ENCODE measurements around the gene FOXA3. TPM values are rescaled to one million over a fixed set of nuclear protein-coding genes. Genes with fewer than 3 reads are reported as not detected.

Gene FOXA3
- total RNA-seq, 1 donor from 2014 or later = 0.23 TPM

DNA sequence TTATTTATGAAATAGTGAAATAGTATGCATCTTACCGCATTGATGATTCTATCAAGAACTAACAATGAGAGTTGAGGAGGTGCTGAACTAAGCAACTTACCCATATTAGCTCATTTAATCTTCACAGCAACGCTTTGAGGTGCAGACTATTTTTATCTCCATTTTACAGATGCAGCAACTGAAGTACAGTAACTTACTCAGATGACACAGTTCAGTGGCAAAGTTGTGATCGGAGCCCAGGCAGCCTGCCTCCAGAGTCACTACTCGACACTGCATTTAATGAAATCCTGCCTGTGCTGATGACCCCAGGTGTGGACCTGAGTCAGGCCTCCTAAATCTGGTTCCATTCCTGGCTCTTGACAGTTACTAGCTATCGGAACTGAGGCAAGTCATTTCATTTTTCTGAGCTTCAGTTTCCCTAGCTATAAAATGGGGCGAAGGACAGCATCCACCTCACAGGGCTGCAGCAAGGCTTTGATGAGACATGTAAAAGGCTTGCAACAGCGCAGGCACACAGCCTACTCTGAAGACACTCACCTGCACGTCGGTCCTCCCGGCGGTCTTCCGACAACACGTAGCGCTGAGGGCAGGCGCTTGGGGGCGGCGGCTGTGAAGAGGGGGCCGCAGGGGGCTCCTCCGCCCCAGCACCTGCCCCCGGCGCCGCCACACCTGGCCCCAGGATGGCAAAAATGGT is 36.8 kb downstream of the FOXA3 start:
- intact Hi-C loops (cut with micrococcal nuclease) = loop anchor here (5.0 kb wide), 1 partner anchor 1841 kb away; no protein-coding TSS in a partner anchor
- Mint-ChIP-seq H3K36me3 (ENCODE audit: low read depth) (peaks cover 24% of the 10 kb centered on the region), H3K4me1 (peaks cover 22% of the 10 kb centered on the region), H3K4me3 (peak overlapping the region; percentile 44), H3K9me3 (no peaks in the 10 kb centered on the region), H3K27ac (no peak overlapping the region), H3K27me3 (peaks cover 2% of the 10 kb centered on the region)
- DNase-seq = no peak

GRCh38 chr19:45901432-45901911 is 37.3 kb downstream of the FOXA3 start:
- no peaks in the 10 kb centered on the region for H3K9me3 Mint-ChIP-seq

GRCh38 chr19:45901912-45902650 is 38.0 kb downstream of the FOXA3 start, which contains the start of gene MYPOP:
TSS of gene MYPOP (minus strand) at chr19:45902613. CDS start at chr19:45901773, 840 bp downstream.
- peaks cover 24% of the 10 kb centered on the region for H3K36me3 Mint-ChIP-seq (ENCODE audit: low read depth)
- intact Hi-C loops (cut with micrococcal nuclease) = loop anchor here (1.0 to 5.0 kb wide), 6 partner anchors 16 to 1840 kb away; partner anchors contain the start of genes CALM3, CCDC61, IRF2BP1 and SIX5
- H3K9me3 Mint-ChIP-seq = no peaks in the 10 kb centered on the region
- peaks cover 22% of the 10 kb centered on the region for H3K4me1 Mint-ChIP-seq
- peak within 1 kb of the TSS; percentile 85 for H3K4me3 Mint-ChIP-seq
- H3K27ac Mint-ChIP-seq = peak within 1 kb of the TSS; percentile 91
- peaks cover 2% of the 10 kb centered on the region for H3K27me3 Mint-ChIP-seq
- peak; percentile 69 for DNase-seq

More at GRCh38 chr19:45901432-45901911, 37.3 kb downstream of the FOXA3 start:
- H3K27me3 Mint-ChIP-seq = peaks cover 2% of the 10 kb centered on the region
- H3K27ac Mint-ChIP-seq = no peak overlapping the region
- intact Hi-C loops (cut with micrococcal nuclease) = loop anchor here (5.0 kb wide), 1 partner anchor 1841 kb away; no protein-coding TSS in a partner anchor
- peak overlapping the region; percentile 85 for H3K4me3 Mint-ChIP-seq
- peak; percentile 77 for DNase-seq
- peaks cover 22% of the 10 kb centered on the region for H3K4me1 Mint-ChIP-seq
- H3K36me3 Mint-ChIP-seq (ENCODE audit: low read depth) = peaks cover 24% of the 10 kb centered on the region

GRCh38 chr19:45902651-45903625 is 38.8 kb downstream of the FOXA3 start:
- H3K4me1 Mint-ChIP-seq = peaks cover 22% of the 10 kb centered on the region
- intact Hi-C loops (cut with micrococcal nuclease) = loop anchor here (1.0 to 5.0 kb wide), 6 partner anchors 17 to 1839 kb away; partner anchors contain the start of genes CALM3, CCDC61, IRF2BP1 and SIX5
- peaks cover 24% of the 10 kb centered on the region for H3K36me3 Mint-ChIP-seq (ENCODE audit: low read depth)
- H3K4me3 Mint-ChIP-seq = peak overlapping the region; percentile 85
- no peaks in the 10 kb centered on the region for H3K9me3 Mint-ChIP-seq
- peak; percentile 100 for DNase-seq
- H3K27me3 Mint-ChIP-seq = peaks cover 2% of the 10 kb centered on the region
- peak overlapping the region; percentile 91 for H3K27ac Mint-ChIP-seq

- H3K9me3 Mint-ChIP-seq = no peaks in the 10 kb centered on the region
- H3K27me3 Mint-ChIP-seq = peaks cover 10% of the 10 kb centered on the region
- no peak overlapping the region for H3K4me3 Mint-ChIP-seq
- intact Hi-C loops (cut with micrococcal nuclease) = no loop called here
- DNase-seq = no peak
- H3K36me3 Mint-ChIP-seq (ENCODE audit: low read depth) = peaks cover 10% of the 10 kb centered on the region
- peaks cover 22% of the 10 kb centered on the region for H3K4me1 Mint-ChIP-seq
- H3K27ac Mint-ChIP-seq = no peak overlapping the region
Observed at GRCh38 chr19:45905011-45905410, 40.9 kb downstream of the FOXA3 start.

GRCh38 chr19:45906221-45906620 is 42.1 kb downstream of the FOXA3 start:
- Mint-ChIP-seq H3K9me3 (no peaks in the 10 kb centered on the region), H3K4me3 (no peak overlapping the region), H3K27ac (no peak overlapping the region), H3K36me3 (ENCODE audit: low read depth) (peaks cover 2% of the 10 kb centered on the region), H3K27me3 (peaks cover 16% of the 10 kb centered on the region), H3K4me1 (peaks cover 14% of the 10 kb centered on the region)
- intact Hi-C loops (cut with micrococcal nuclease) = no loop called here
- DNase-seq = no peak

DNA sequence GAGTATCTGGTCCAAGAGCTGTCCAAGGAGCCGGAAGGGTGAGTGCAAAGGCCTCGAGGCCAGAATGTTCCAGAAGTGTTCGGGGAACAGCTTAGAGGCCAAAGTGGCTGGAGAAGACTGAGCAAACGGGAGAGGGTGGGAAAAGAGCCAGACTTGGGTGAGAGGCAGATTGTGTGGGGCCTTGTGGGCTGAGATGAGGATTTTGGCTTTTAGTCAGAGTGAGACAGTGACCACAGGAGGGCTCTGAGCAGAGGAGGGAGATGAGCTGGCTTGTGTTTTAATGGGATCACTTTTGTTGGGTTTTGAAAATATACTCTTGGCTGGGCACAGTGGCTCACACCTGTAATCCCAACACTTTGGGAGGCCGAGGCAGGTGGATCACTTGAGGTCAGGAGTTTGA is 44.8 kb downstream of the FOXA3 start:
- Mint-ChIP-seq H3K4me3 (no peak overlapping the region), H3K27me3 (peaks cover 20% of the 10 kb centered on the region), H3K9me3 (no peaks in the 10 kb centered on the region), H3K36me3 (ENCODE audit: low read depth) (no peaks in the 10 kb centered on the region), H3K4me1 (peaks cover 5% of the 10 kb centered on the region), H3K27ac (no peak overlapping the region)
- intact Hi-C loops (cut with micrococcal nuclease) = no loop called here
- DNase-seq = no peak

DNA sequence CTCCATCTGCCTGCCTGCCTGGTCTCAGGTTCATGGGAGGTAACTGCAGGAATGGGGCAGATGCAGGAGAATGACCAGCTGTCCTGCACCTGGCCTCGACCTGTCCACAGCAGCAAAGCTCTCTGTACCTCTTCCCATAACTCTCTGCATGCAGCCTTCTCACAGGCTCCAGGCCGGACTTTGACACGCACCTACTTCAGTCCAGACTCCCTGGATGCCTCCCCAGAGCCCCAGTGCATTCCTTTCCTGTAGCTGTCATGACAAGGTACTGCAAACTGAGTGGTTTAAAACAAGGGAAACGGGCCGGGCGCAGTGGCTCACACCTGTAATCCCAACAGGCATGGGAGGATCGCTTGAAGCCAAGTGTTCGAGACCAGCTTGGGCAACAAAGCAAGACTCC is 47.2 kb downstream of the FOXA3 start:
- Mint-ChIP-seq H3K27me3 (peaks cover 18% of the 10 kb centered on the region), H3K27ac (no peak overlapping the region), H3K9me3 (no peaks in the 10 kb centered on the region), H3K4me3 (no peak overlapping the region), H3K36me3 (ENCODE audit: low read depth) (no peaks in the 10 kb centered on the region), H3K4me1 (peaks cover 5% of the 10 kb centered on the region)
- intact Hi-C loops (cut with micrococcal nuclease) = no loop called here
- DNase-seq = no peak

DNA sequence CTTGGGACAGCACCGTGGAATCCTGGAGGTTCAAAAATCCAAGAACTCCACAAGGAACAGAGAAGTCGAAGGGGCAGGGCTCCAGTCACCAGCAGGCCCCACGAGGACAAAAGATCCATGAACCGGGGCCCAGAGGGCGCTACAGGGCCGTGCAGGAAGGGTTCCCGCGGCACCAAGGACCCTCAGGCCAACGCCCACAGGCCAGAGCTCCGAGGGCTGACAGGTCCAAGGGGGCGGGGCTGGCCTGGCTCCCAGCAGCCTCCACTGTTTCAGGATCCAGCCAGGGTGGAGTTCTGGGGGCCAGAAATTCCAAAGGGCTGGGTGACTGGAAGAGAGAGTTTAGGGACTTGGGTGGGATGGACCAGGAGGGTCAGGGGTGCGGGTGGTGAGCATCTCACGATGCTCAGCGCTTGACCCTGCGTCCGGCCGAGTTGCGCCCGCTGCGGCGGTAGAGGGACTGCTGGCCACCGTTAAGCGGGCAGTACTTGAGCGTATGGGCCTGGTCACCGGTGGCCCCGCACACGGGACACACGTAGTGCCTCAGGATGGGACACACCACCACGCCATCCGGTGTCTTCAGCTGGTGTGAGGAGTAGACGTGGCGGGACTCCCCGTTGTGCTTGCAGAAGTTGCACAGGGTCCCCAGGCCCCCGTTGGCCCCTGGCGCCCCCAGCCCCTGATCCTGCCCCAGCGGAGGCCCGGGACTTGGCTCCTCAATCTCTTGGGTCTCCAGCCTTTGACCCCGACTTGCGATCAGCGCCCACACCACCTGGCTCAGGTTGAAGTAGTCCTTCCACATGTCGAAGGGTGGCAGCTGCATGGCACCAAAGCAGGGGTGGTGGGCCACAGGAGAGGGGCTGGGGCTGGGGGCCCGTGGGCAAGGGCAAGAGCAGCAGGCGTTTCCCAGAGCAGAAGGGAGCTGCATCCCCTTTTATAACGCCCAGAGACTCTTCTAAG is 50.0 kb downstream of the FOXA3 start, which contains the start of gene NANOS2:
TSS of gene NANOS2 (minus strand) at position 905 of the 957 bp plus-strand sequence. CDS start at position 820, 85 bp downstream.
- H3K36me3 Mint-ChIP-seq (ENCODE audit: low read depth) = no peaks in the 10 kb centered on the region
- DNase-seq = peak; percentile 69
- H3K9me3 Mint-ChIP-seq = no peaks in the 10 kb centered on the region

DNA sequence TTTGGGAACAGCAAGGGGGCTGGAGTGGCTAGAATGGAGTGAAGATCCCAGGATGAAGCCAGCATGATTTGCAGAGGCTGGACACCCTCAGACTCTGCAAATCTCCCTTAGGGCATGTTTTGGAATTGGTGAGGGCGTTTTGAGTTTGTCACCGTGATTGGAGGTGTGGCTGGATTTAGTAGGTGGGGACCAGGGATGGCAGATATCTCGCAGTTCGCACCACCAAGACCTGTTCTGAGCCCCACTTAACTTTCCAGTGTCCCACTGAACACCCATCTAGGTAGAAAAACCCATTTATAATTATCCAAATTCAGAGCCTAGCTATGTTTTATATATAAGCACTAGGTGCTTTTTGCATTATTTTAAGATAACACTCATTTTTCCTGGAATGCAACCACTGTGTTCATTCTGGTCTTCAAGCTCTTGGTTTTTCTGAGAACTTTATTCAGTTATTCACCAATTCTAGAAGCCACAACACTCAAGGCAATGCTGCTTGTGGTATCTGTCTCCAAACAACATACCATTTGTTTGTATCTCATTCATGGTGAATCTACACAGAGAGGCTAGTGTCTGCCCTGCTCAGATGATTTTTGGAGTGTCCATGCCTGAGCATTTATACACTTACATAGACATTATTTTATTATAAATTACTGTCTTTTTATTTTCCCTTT is 53.4 kb downstream of the FOXA3 start:
- Mint-ChIP-seq H3K4me1 (peaks cover 32% of the 10 kb centered on the region), H3K9me3 (no peaks in the 10 kb centered on the region), H3K4me3 (no peak overlapping the region), H3K27ac (peak overlapping the region; percentile 47), H3K27me3 (peaks cover 4% of the 10 kb centered on the region), H3K36me3 (ENCODE audit: low read depth) (no peaks in the 10 kb centered on the region)
- DNase-seq = peak; percentile 80
- intact Hi-C loops (cut with micrococcal nuclease) = no loop called here

More for the DNA sequence above, 50.0 kb downstream of the FOXA3 start, which contains the start of gene NANOS2:
- intact Hi-C loops (cut with micrococcal nuclease) = no loop called here
- no peak within 1 kb of the TSS for H3K4me3 Mint-ChIP-seq
- peaks cover 13% of the 10 kb centered on the region for H3K27me3 Mint-ChIP-seq
- peaks cover 17% of the 10 kb centered on the region for H3K4me1 Mint-ChIP-seq
- no peak within 1 kb of the TSS for H3K27ac Mint-ChIP-seq

GRCh38 chr19:45918721-45919120 is 54.6 kb downstream of the FOXA3 start:
- Mint-ChIP-seq H3K27ac (no peak overlapping the region), H3K9me3 (no peaks in the 10 kb centered on the region), H3K4me3 (no peak overlapping the region), H3K36me3 (ENCODE audit: low read depth) (no peaks in the 10 kb centered on the region), H3K4me1 (peaks cover 32% of the 10 kb centered on the region), H3K27me3 (peaks cover 2% of the 10 kb centered on the region)
- no peak for DNase-seq
- intact Hi-C loops (cut with micrococcal nuclease) = no loop called here

DNA sequence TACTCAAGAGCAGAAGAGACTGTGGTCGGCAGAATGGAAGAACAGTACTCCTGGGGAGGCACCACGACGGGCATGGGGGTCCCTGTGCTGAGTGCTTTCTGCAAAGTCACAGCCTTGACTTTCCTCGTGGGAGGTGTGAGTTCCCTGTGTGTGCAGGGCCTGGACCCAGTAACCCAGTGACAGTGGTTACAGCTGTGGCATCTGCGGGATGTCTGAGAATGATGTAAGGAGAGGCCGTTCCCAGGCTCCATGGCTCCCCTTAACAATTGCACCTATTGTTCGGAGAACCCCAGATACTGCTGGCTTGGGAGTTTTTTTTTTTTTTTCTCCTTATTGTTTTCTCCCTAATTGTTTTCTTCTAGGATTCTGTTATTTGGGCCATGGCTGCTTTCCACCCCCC is 55.6 kb downstream of the FOXA3 start:
- peaks cover 32% of the 10 kb centered on the region for H3K4me1 Mint-ChIP-seq
- intact Hi-C loops (cut with micrococcal nuclease) = no loop called here
- peaks cover 2% of the 10 kb centered on the region for H3K27me3 Mint-ChIP-seq
- no peak for DNase-seq
- no peak overlapping the region for H3K27ac Mint-ChIP-seq
- no peak overlapping the region for H3K4me3 Mint-ChIP-seq
- H3K36me3 Mint-ChIP-seq (ENCODE audit: low read depth) = no peaks in the 10 kb centered on the region
- no peaks in the 10 kb centered on the region for H3K9me3 Mint-ChIP-seq

Data from activated CD4-positive, alpha-beta T cell treated with anti-CD3 and anti-CD28 coated beads, Interleukin-2, amount 10 ng/mL, durations not matched to agents 24 days and 14 days (primary cell).